GM18517 (cell line): ENCODE data around the gene METAP1.
"Not testable (repeated sequence)": the region's sequence is repeated elsewhere in the genome, so short reads cannot be mapped to it uniquely, and the experiment has no call there.

Experiments
- ATAC-seq: cut with Tn5 transposase; IDR thresholded peaks from one replicate; pipeline ENCODE4 v1.9.1; 2021; ENCODE audit warnings: mild to moderate bottlenecking, moderate library complexity; ENCODE audit not compliant: unreplicated experiment

The METAP1 gene

GRCh38 chr4:98996765-98997068 is 1.2 kb downstream of the METAP1 start:
- ATAC-seq: no peak

- no peak for ATAC-seq
Measured at GRCh38 chr4:98997166-98997565, 1.6 kb downstream of the METAP1 start.

- ATAC-seq: no peak
Measured at GRCh38 chr4:98998551-98998950, 3.0 kb downstream of the METAP1 start.

- no peak for ATAC-seq
Measured at GRCh38 chr4:99002279-99002678, 6.8 kb downstream of the METAP1 start.

- ATAC-seq: no peak
Measured at GRCh38 chr4:99008051-99008450, 12.5 kb downstream of the METAP1 start.

GRCh38 chr4:99011910-99012309 is 16.4 kb downstream of the METAP1 start:
- no peak for ATAC-seq

- ATAC-seq: no peak
Measured at GRCh38 chr4:99013402-99013843, 17.9 kb downstream of the METAP1 start.

GRCh38 chr4:99013884-99014523 is 18.5 kb downstream of the METAP1 start:
- ATAC-seq: no peak

- no peak for ATAC-seq
Measured at GRCh38 chr4:99021386-99021785, 25.9 kb downstream of the METAP1 start.

GRCh38 chr4:99022566-99022965 is 27.0 kb downstream of the METAP1 start:
- no peak for ATAC-seq

GRCh38 chr4:99023800-99024251 is 28.3 kb downstream of the METAP1 start:
- ATAC-seq: not testable (repeated sequence)

- ATAC-seq: no peak
Measured at GRCh38 chr4:99024481-99025275, 29.2 kb downstream of the METAP1 start.

GRCh38 chr4:99025506-99025905 is 30.0 kb downstream of the METAP1 start:
- ATAC-seq: no peak

- no peak for ATAC-seq
Measured at GRCh38 chr4:99027304-99027703, 31.8 kb downstream of the METAP1 start.

- ATAC-seq: peak; percentile 63
Measured at GRCh38 chr4:99028187-99028586, 32.7 kb downstream of the METAP1 start.

- ATAC-seq: peak; percentile 50
Measured at GRCh38 chr4:99029018-99029735, 33.7 kb downstream of the METAP1 start.

GRCh38 chr4:99029852-99030251 is 34.3 kb downstream of the METAP1 start:
- ATAC-seq: no peak

- no peak for ATAC-seq
Measured at GRCh38 chr4:99033956-99034355, 38.4 kb downstream of the METAP1 start.

GRCh38 chr4:99038213-99038612 is 42.7 kb downstream of the METAP1 start:
- ATAC-seq: no peak

- ATAC-seq: no peak
Measured at GRCh38 chr4:99043346-99043745, 47.8 kb downstream of the METAP1 start.

GRCh38 chr4:99047710-99048109 is 52.2 kb downstream of the METAP1 start:
- no peak for ATAC-seq

- ATAC-seq: no peak
Measured at GRCh38 chr4:99052902-99053301, 57.4 kb downstream of the METAP1 start.
